IPS-NIHi11 (cell line): ENCODE measurements around the gene MRPL44.

Source experiments
- DNase-seq: peaks from one replicate; pipeline ENCODE4 v3.0.0; 2012; ENCODE audit warnings: mixed read lengths, low spot score

MRPL44 gene

DNA sequence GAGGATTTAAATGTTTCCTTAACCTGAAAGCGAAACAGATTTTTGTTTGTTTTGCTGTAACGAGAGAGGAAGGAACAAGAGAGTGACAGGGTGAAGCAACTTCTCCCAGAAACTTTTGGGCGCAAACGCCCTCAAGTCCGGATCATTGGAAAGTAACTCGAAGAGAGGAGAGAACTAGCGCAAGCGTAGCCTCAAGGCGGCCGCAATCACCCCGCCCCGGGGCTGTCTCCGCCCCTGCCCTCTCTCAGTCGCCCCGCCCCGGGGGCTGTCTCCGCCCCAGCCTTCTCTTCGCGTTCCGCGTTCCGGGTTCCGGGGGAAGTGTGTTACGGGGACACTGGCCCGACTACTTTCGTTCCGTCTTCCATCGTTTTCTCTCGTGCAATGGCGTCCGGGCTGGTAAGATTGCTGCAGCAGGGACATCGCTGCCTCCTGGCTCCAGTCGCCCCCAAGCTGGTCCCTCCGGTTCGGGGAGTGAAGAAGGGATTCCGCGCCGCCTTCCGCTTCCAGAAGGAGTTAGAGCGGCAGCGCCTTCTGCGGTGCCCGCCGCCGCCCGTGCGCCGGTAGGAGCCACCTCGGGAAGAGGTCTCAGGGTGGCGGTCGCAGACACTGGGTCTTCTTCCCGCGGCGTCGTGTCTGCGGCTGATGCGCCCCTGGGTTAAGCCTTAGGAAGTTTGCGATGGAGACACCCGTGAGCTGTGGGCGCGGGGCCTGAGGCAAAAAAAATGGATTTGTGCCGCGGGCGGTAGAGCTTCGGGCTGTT is at the start of gene MRPL44:
Gene MRPL44 (plus strand): TSS at position 372 of the 760 bp plus-strand sequence. CDS start 10 bp downstream, at position 382.
- DNase-seq = peak; percentile 95

DNA sequence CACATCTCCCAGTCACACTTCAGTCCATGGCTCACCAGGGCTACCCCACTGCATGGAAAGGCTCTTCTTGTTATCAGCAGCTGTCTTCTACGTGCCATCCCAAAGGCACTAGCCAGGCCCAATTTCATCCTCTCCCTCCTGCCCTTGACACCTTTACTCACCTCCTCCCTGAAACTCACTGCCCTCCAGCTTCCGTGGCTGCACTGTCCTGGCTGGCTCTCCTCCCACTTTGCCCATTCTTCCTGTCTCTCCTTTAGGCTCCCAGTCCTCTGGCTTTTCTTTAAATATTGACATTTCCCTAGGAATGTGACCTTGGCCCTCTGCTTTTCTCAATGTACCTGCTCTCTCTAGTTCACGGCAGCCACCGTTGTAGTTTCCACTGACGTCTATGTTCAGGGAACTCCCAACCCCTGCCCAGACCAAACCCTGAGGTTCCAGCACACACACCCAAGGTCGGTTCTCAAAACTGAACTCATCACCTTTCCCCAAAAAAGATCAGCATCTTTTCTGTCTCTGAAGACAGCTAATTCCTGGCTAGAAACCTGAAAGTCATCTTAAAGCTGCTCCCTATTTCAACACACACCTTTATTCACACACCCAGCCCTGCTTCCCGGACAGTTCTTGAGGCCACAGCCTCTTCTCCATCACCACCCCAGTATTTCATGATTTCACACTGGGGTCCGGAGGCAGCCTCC is 48.8 kb upstream of the MRPL44 start:
- DNase-seq = no peak

DNA sequence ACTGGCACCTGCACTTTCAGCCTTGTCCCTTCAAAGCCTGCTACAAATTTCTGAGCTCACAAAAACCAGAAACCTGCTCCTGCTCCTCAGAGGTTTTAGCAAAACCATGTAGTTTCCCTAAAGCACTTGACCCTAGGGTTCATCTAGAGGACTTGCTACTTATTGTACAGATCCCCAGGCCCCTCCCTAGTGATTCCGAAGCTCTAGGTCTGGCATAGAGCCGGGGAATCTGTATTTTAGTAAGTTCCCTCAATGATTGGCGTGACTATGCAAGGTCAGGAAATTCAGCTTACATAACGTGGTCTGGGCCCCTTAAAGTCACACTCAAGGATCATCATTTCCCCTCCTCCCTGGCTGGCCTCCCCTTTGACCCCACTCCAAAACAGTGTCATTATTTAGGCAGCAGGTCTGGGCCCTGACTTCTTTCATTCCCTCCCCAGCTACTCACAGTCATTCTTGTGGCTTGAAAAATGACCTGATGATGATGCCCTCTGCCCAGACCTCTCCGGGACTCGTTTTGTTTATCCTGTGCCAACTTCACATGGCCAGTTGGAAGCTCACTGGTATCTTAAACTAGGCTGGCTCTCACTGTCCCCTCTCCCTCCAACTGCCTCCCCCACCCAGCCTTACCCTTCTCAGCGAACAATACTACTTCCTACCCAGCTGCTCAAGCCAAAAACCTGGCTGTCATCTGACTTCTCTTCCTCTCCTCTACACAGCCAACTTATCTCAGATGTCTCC is 48.1 kb upstream of the MRPL44 start:
- no peak for DNase-seq

DNA sequence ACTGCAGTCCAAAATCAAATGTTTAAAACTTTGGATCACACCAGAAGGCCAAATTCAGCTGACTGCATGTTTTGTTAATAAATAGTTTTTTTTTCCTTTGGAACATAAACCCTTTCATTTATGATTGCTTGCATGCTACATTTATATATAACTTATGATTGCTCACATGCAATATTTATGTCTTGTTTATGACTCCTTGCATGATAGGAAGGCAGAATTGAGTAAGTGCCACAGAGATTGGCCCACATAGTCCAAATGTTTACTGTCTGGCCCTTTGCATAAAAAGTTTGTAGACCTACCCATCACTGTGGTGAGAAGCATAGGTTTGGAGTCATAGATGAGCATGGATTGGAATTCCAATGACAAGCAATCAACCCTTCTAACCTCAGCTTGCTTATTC is 42.9 kb upstream of the MRPL44 start:
- DNase-seq = no peak

DNA sequence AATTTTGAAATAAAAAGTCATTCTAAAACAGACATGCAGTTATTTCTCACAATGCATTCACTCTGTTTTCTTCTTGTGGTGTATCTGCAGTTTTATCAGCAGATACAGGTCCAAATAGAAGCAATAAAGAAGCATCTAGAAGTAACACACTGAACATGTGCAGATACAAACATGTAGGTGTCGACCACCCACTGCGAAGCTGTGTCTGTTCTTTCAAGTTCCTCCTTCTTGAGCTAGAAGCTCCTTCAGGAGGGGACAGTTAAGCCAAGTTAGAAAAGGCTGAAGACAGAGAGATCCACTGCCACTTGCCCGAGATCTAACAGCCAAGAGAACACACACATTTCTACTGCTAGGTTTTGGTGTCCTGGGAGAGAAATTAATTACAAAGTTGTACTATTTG is 42.2 kb upstream of the MRPL44 start:
- DNase-seq = no peak

DNA sequence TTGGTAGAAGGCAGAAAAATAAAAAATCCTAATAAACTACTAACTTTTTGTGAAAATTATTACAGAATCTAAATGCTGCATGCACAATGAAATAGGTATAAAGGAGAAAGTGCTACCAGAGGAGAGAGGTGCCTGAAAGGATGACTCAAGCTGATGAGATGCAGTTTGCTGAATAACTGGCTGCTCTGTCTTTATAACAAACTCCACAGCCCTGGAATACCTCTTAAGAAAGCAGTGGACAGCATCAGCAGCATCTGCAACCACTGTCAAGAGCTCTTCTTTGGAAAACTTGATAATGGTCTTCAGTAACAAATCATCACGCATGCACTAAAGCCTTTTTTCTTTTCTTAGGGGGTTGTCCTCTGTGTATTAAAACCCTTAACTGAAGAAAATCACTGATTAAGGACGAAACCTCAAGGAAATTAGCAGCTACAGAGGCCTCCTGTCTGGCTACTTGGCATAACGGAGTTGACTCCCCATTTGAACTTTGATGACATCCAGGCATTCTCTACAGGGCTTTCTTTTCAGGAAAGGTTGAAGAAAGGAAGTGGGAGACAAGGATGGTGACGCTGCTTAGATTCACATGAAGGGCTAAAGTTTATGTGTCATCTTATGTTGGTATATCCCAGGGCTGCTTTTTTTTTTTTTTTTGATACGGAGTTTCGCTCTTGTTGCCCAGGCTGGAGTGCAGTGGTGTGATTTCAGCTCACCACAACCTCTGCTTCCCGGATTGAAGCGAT is 40.9 kb upstream of the MRPL44 start:
- DNase-seq = no peak

DNA sequence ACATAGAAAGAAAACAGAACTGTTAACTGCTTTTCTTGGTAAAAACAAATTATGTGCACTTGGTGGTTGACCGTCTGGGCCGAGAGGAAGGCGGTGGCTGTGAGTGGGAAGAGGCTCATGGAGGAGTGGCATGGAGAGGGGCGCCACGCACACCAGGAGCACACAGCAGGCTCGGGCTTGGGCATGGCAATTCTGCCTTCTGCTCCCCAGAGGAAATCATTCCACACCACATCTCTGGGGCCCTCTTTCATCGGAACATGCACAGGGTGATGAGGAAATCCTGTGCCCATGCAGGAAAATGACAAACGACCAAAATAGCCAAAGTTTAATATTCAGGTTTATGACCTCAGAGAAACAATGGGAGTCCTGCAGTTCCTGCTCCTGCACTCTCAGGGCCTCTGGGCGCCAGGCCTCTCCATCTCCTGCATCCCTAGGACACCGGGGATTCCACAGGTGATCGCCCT is 38.6 kb upstream of the MRPL44 start:
- no peak for DNase-seq

DNA sequence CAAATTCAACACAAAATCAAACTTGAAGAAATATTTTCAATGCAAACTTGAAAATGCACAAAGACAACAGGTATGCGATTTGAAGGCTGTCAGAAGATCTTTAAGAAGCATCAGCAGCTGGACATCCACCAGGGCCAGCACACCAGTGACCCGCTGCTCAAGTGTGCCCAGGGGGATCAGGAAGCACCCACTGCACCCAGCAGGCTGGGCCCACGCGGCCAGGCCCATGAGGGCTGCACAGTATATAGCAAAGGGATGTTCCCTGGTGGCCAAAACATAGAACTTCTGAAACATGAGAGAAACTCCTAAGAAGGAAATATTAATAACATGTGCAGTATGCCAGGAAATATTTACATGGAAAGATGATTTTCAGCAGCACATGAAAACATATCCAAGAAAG is 37.2 kb upstream of the MRPL44 start:
- DNase-seq = no peak

DNA sequence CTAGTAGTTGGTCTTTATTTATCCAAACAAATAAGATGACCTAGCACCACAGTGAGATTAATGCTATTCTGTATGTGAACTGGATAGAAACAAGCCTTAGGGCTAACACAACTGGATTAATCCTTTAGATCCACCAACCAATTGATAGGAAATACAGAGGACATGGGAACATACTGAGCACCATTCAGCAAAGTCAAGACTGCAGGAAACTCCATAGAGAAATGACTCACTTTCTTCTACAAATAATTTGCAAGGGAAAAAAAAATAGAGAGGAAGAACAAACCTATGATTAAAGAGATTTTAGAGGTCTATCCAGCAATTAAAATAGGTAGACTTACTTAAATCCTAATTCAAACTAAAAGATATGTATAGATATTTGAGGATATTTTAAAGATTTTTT is 36.1 kb upstream of the MRPL44 start:
- no peak for DNase-seq

DNA sequence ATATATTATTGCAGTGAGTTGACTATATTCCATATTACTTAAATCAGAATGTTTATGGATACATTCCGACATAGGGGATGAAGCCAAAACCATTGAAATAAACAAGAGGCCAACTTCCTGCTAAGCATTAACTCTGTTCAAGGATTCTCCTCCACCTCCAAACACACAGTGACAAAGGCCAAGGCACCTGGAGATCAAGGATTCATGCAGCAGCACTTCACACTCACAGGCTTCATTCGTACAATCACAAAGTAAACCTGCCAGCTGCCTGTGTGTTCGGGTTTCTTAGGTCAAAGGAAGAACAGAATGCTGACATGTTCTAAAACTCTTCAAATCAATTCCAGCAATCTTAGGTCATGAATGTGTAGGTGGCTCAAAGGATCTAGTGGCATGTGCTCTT is 35.0 kb upstream of the MRPL44 start:
- no peak for DNase-seq

DNA sequence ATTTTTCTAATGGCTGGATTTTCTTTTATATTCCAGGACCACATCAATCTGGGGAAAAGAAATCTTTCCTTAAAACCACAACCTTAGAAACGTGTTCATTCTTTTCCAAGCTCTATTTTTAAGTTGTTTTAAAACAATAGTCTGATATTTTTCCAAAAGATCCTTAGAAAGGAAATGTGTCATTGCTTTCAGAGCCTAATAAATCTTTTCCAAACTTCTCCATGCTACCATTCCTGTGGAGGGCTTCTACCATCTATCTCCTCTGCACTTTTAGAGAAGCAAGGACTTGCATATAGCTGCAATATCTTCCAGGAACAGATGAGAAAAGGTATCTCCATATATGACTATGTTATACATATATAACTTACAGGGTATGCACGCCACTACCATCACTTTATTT is 33.3 kb upstream of the MRPL44 start:
- DNase-seq = no peak

DNA sequence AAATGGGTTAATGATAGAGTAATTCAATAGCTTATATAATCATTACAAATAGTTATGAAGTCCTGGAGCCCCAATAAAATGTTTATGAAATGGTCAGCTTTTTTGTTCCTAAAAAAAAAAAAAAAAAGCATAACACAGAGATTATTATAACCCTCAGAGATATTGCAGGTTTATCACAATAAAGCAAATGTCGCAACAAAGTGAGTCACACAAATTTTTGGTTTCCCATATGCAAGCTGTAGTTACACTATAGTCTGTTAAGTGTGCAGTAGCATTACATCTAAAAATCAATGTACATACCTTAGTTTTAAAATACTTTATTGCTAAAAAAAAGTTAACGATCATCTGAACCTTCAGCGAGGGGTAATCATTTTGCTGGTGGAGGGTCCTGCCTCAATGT is 32.2 kb upstream of the MRPL44 start:
- DNase-seq = no peak

DNA sequence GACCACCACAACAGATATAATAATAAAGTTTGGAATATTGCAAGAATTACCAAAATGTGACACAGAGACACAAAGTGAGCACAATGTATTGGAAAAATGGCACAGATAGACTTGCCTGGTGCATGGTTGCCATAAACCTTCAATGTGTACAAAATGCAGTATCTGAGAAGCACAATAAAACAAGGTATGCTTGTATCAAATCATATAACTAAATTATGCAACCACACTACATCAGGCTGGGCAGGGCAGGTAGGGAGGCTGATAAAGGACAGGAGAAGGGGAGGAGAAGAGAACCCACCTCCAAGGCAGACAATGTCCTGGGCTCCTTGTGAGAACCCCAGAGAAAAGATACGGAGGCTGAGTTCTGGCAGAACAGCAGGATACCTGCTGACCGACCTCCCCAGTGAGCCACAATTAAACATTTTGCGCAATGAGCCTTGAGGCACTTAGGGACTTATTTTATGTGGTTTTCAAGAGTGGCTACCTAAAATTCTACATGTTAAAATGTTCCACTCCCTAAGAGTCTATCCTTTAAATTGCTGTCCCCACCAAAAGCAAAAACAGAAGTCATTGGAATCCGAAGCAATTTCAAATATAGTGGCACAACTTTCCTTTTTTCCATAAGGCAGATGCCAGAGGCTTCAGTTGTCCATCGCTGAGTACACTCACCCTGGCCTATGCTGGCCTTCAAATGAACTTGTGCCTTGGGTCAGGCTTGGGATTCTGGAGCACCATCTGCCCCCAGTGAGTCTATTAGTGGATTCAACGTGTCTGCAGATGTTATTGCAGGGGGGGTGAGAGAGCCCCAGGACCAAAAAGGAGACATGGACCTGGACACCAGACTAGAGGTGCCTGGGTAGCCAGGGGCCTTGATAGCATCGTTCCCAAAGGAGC is 28.9 kb upstream of the MRPL44 start:
- DNase-seq = no peak

DNA sequence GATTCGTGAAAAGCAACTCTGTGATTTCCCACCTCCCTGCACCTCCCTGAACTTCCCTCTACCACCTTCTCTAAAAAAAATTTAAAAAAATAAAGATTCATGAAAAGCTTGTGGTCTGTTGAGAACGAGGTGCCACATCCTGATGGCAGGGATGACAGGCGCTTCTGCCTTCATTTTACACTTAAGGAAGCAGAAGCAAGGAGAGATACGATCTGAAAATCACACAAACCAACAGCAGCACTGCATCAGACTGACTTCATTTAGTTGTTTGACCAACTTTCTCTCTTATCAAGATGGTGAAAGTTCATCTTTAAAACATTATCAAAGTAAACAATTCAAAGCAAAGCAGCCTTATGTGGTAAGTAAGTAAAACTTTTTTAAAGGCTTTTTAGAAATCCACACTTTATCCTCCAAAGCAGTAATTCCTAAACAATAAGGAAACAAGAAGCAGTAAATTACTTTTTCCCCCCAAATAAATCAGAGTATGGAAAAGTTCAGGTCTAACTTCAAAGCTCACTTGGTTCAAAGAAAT is 27.6 kb upstream of the MRPL44 start:
- DNase-seq = no peak

DNA sequence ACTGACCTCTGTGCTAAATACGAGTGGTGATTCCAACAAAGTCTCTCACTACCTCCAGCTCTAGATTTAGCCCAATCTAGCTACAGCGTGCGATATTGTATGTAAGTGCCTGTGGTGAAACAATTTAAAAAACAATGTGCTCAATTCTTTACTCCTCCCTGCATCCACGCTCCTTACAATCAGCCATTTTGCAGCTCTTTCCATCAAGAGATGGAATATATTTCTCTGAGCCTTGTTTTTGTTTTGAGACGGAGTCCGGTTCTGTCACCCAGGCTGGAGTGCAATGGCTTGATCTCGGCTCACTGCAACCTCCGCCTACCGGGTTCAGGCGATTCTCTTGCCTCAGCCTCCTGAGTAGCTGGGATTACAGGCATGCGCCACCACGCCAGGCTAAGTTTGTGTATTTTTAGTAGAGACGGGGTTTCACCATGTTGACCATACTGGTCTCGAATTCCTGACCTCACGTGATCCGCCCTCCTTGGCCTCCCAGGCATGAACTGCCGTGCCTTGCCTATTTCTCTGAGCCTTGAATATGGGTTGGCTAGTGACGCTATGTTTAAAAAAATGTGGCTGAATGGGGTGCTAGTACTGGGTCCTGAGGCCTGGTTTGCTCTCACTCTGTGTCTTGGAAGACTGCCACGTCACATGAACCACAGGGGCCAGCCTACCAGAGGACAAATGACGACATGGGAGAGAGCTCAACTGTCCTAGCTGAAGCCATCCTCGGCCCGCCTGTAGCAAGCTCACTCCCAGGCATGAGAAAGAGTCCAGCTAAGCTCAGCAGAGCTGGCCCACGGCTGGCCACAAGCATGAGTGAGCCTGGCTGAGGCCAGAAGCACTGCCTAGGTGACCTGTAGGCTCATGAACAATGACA is 26.9 kb upstream of the MRPL44 start:
- no peak for DNase-seq

DNA sequence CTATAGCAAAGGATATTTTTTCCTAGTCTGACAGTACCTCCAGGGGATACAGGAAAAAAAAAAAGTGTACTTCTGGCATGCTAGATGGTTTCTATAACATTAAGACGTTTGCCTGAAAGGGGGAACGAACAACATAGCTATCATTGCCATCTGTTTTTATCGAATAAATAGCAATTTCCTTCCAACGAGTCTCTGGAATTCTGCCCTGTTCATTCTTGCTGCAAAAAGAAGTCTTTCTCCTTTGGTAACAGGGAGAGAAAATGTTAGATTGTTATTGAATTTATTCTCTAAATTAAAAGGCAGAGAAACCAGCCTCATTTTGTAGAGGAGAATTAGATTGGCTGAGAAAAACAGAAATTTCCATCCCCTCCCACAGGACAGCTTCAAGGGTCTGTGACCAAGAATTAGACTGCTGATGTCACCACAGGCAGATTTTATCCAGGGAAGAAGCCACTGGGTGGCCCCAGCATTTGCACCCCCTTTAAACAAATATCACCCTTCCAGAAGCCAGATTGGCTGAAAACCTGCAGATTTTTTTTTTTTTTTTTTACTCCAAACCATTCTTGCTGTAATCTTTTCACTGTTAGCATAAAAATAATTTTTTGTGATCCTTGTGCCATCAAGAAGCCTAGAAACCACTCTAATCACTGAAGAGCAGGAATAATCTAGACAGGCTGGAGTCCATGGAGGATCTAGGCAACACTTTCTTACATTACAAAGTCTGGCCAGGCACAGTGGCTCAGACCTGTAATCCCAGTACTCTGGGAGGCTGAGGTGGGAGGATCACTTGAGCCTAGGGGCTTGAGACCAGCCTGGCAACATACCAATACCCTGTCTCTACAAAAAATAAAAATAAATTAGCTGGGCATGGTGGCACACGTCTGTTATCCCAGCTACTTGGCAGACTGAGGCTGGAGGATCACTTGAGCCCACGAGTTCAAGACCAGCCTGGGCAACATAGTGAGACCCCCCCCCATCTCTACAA is 24.2 kb upstream of the MRPL44 start:
- no peak for DNase-seq

DNA sequence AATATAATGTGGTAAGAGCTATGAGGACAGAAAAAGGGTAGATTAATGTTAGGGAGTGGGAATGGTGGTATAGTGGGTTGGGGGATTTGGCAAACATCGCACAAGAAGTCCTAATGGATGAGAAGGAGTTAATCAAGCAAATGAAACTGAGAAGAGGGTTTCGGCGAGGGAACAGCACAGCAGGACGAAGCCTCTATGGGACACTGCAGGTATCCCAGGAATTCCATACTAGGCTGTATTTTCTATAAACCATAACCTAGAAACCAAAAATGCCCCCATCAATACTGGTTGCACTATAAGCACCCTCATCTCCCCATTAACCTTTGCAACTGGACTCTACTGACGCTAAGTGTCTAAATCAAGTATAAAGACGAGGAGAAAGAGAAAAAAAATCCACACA is 22.4 kb upstream of the MRPL44 start:
- DNase-seq = no peak

DNA sequence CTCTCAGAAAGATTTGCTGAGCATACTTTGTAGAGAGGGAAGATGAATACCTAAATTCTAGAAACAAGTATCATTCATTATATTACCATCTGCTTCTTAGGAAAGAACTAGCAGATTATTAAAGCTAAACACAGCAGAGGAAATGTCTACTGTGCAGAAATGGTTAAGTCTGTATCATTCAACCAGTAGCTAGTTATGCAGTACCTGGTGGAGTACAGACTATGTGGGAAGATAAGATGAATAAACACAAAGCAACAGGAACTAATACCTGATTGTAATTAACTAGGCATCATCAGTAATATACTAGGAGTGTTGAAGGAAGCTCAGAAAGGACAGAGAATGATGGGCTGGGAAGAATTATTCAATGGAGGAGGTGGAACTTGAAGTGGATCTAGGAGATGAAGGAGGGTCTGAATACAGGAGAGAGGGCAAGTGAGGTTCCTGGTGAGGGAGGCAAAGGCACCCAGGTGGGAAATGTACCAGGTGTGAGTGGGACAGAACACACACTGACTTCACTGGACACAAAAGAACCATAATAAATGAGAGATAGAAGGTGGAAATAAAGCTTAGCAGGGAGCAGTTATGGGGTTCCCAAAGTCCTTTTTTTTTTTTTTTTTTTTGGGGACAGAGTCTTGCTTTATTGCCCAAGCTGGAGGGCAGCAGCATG is 21.7 kb upstream of the MRPL44 start:
- no peak for DNase-seq
